SK-MEL-5 (cell line): Measurements from ENCODE around the gene EBF4. TPM values are rescaled to one million over a fixed set of nuclear protein-coding genes. Genes with fewer than 3 reads are reported as not detected.
"Not testable (repeated sequence)": the region's sequence is repeated elsewhere in the genome, so short reads cannot be mapped to it uniquely, and the experiment has no call there.

Experiments
- DNase-seq: peaks from one replicate; pipeline ENCODE4 v3.0.0-alpha.2; 2016; ENCODE audit warnings: low read depth, low spot score
- in situ Hi-C: cut with HindIII; loops from 2 replicates; pipeline ENCODE4 v1.10.0; 2016; ENCODE audit warnings: low sequenced_read_pairs, high pct_unique_total_duplicates, low pct_unique_long_range_greater_than_20kb
- total RNA-seq: library from RNA; depleted of rRNA; stranded (reverse); fragments of >200 nt; shearing (Covaris generic); gene quantifications from 2 replicates; pipeline ENCODE4 v1.2.3, GENCODE V29; 2014

The EBF4 gene
- total RNA-seq, 1 experiment from 2014 or later: 0.50 TPM

DNA sequence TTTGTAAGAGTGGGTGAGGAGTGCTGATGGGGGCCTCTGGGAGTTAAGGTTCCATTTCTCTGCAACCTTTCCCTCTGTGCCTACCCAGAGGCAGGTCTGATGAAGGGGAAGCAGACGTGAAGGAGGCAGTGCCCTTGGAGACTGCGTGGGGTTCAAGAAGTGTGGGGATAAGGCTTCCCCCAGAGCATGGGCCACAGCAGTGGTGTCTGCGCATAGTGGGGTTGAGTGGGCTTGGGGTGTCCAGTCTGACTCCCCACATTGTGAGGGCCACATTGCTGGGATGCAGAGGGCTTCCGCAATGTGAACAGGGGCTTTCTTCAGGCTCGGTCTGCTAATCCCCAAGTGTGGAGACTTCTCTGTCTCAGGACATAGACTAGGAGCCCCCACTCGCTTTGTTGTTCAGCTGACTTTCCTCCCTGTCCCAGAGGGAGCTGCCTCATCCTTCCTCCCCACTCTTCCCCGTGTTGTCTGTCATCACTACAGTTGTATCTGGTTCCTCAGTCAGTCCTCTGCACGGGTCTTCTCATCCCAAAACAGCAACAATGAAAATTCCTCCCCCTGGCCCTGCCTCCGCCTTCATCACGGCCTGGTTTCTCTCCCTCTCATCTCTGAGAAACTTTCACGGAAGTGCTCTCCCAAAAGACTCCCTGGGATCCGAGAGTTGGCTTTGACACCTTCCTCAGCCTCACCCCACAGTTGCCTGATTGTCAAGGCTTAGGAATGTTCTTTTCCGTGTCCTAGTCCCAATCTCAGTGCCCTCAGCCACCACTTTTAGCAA is 2.8 kb downstream of the EBF4 start:
- in situ Hi-C loops: no loop called here
- DNase-seq: no peak

DNA sequence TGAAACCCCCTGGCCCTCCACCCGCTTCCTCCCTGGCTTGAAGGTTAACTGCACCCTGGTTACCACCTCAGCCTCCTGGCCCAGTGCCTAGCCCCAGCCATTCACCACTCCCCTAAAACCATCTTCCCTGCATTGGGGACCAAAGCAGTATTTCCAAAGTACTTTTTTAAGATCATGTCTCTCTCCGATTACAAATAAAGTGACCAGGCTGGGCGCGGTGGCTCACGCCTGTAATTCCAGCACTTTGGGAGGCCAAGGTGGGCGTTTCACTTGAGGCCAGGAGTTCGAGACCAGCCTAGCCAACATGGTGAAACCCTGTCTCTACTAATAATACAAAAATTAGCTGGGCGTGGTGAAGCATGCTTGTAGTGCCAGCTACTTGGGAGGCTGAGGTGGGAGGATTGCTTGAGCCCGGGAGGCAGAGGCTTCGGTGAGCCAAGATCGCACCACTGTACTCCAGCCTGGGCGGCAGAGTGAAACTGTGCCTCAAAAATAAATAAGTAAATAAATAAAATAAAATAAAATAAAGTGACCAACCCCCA is 3.5 kb downstream of the EBF4 start:
- in situ Hi-C loops, DNase-seq: not testable (repeated sequence)

DNA sequence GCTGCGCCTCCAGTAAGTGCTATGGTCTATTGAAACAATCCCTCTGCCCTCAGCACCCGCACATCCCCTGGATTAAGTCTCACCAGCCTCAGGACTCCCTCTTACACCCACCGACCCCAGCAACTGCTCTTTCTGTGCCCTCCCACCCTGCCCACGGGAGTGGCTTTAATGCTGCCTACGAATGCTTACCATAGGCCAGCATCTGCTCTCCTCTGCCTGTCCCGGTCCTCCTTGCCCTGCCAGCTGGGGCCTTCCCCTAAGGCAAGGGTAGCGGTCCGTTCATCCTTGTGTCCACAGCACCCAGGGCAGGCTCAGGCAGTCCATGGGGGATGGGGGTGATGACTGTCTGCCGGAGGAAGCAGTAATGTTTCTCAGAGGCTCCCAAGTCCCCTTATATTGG is 4.1 kb downstream of the EBF4 start:
- in situ Hi-C loops: no loop called here
- no peak for DNase-seq

DNA sequence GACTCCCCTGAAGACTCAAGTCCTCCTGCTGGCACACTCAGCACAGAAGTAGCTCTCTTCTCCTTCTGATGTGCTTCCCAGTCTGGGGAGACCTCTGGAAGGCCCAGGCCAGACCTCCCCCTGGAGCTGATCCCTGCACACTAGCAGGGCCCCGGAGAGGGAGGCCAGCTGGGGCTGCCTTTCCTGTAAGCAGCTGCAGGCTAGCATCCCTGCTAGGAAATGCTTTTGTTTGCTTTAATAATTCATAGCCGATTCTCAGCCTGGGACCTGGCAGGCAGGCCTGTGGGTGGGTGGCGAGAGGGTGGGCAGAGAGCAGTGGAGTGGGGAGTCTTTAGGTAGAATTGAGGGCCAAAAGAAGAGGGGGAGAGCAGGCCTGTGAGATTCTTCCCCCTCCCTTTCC is 5.2 kb downstream of the EBF4 start:
- in situ Hi-C loops: no loop called here
- no peak for DNase-seq

DNA sequence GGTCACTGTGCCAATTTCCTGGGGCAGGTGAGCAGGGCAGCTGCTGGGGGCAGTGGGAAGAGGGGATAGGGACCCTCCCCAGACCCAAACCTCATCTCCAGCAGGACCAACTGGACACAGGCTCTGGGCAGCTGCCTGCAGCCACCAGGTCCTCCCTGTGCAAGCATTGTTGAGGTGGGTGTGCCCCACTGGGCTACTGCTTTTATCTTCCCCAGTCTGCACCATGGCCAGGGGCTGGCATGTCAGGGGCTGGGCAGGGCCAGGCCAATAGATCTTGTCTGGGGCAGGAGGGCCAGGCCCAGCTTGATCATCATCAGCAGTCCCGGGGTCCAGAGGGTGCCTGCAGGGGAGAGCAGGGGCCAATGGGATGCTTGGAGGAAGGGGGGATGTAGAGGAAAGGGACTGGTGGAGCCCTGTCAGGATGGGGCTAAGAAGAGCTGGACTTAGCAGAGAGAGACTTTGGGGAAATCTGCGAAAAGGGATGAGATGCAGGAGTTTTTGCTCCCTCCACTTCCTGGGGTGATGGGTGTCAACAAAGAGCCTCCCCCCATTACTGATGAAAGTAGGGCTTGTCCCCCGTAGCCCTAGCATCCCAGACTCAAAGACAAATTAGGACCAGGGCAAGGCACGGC is 5.7 kb downstream of the EBF4 start:
- in situ Hi-C loops: no loop called here
- DNase-seq: no peak

DNA sequence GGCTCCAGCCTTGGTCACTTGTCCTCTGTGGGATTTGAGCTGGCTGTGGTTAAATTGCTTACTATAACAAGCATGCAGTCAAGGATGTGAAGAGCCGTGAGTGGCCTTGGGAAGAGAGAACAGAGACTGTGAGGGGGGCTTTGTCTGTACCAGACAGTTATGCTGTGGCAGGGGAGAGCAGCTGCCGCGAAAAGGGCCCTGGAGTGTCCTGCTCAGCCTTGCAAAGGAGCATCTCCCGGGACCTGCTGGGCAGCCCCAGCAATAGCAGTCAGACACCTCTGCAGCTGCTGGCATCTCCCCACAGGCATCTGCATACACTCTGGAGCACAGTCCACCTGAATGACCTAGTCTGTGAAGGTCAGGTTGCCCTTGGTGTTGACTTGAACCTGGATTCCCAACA is 6.3 kb downstream of the EBF4 start:
- in situ Hi-C loops: no loop called here
- DNase-seq: no peak

DNA sequence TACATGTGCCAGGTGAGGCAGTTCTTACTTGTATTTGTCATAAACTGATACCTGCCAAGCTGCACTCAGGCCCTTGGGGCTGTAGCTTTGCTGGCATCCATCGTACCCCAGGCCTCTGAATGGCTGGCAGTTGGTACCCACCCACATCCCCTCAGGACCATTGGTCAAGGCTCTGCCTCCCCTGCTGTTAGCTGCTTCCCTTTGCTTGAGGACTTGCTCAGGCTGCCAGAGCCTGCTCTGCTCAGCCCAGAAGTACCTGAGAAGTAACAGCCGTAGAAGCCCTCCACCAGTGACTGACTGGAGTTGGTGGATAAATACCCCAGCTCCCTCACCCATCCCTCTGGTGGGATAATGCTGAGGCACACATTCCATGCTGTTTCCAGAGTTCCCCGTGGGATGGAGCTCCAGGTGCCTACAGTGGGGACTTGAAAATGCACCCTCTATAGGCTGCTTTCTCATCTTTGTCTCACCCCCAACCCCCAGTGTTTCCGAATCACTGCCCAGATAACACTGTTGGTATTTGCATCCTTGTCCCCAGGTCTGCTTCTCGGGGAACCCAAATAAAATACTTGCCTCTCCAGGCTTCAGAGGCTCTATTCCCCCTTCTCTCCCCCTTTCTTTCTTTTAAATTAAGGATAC is 7.3 kb downstream of the EBF4 start:
- DNase-seq: no peak
- in situ Hi-C loops: no loop called here

DNA sequence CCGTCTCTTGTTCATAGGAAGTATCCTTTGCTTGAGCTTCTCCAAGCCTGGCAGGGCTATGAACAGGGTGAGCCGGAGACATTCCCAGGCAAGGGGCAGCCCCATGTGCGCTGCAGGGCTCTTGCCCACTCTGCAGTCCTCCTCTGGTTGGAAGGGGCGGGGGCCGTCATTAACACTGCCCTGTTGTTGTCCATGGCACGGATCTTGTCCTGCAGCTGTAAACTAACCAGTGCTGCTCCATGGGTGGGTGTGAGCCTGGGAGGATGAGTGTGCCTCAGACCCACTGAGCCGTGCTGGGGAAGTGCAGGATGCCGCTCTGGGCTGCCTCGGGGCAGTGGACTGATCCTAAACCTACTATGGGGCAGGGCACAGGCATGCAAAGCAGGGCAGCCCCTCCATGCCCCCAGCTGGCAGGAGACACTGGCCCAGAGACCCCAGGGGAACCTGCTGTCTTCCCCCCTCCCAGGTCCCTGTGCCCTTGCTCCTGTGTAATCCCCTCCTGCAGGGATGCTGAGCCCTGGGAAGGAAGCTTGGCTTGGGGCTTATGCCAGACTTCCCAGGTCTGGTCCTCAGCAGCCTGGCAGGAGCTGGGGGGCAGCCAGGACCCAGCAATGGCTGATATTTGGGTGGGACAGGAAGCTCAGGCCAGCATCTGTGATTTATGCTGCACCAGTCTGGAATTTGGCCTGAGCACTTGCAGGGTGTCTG is 8.5 kb downstream of the EBF4 start:
- in situ Hi-C loops: no loop called here
- DNase-seq: no peak

DNA sequence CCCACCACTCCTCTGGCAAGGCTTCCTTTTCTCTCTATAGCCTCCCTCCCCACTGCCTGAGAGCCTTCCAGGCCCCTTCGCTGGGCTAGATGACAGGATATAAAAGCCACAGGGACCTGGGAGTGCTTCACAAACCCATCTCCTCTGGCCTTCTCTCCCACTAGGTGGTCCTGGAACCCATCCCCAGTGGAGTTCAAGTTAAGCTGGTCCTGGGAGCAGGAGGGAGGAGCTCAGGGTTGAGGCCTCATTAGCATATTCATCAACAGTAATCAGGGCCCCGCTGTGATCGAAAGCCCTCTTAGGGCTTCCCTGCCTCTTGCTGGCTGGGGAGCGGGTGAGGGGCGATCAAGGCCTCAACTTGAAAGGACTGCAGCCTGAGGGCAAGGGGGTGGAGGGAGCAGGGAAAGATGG is 9.1 kb downstream of the EBF4 start:
- in situ Hi-C loops: no loop called here
- no peak for DNase-seq

DNA sequence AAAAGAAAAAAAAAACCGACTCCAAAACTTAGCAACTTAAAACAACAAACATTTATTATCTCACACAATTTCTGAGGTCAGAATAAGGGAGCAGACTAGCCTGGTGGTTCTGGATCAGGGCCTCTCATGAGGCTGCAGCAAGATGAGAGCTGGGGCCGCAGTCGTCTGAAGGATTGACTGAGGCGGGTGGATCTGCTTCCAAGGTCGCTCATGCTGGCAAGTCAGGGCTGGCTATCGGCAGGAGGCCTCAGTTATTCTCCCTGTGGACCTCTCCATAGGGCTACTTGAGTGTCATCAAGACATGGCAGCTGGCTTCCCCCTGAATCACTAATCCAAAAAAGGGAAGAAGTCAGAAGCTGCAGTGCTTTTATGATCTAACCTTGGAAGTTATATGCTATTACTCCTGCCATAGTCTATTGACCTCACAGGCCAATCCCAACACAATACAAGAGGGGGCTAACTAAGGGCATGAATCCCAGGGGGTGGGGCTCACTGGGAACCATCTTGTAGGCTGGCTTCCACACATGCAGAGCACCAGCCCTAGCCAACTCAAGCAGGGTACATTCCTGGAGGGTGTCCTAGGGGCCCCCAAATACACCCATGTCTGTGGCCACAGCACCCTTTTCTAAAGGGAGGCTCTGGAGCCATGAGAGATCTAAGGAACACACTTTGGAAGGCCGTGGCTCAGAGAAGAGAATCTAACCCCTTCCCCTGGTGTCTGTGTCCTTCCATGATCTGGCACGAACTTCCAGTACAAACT is 11.3 kb downstream of the EBF4 start:
- in situ Hi-C loops: no loop called here
- no peak for DNase-seq

DNA sequence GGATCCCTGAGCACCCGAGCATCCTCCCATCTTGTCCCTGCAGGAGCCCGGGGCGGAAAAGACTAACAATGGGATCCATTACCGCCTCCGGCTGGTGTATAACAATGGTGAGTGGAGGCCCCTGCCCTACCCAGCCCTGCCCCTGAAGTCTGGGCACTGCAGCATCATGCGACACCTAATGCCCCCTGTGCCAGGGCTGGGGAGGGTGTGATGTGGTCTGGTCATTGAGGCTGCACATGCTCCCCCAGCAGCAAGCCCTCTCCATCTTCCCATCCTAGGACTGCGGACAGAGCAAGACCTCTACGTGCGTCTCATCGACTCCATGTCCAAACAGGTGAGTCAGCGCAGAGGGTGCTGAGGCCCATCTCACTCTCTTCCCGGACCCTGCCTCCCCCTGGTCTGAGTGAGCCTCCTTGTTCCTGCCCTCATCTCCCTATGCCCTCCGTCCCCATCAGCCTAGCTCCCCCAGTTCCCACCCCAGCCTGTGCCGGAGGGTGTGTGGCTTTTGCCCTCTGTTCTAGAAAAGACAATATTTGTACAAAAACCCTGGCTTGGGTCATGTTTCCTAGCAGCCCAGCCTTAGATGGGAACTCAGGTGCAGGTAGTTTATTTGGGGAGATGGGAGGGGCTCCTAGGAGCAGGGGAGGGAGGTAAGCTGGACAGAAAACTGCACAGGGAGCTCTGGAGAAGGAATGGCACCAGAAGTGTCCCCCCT is 13.5 kb downstream of the EBF4 start:
- no peak for DNase-seq
- in situ Hi-C loops: no loop called here

DNA sequence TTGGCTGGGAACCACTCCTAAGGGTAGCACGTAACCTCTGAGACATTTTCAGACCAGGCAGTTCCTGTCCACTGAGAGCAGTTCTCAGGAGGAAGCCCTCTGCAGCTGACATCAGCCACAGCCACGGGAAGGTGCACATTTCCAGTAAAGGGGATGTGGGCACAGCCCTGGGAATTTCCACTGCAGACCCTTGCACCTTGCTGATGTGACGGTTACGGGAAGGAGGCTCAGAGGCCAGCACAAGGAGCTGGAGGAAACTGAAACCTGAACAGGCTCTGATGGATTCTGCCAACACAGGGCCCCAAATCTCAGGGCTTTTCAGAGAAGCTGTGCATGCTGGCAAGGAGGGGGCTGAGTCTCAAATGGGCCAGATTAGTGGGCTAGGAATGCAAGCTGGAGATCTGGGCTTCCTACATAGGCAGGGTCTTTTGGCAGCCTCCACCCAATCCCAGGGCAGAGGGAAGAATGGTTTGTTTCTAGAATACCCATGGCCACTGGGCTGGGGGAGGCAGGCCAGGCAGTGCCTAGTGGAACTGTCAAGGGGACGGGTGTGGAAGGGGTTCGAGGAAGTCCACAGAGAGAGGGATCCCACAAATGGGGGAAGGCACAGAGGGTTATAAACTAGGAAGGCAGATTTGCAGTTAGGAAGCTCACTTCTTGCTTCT is 14.2 kb downstream of the EBF4 start:
- in situ Hi-C loops: no loop called here
- DNase-seq: no peak

DNA sequence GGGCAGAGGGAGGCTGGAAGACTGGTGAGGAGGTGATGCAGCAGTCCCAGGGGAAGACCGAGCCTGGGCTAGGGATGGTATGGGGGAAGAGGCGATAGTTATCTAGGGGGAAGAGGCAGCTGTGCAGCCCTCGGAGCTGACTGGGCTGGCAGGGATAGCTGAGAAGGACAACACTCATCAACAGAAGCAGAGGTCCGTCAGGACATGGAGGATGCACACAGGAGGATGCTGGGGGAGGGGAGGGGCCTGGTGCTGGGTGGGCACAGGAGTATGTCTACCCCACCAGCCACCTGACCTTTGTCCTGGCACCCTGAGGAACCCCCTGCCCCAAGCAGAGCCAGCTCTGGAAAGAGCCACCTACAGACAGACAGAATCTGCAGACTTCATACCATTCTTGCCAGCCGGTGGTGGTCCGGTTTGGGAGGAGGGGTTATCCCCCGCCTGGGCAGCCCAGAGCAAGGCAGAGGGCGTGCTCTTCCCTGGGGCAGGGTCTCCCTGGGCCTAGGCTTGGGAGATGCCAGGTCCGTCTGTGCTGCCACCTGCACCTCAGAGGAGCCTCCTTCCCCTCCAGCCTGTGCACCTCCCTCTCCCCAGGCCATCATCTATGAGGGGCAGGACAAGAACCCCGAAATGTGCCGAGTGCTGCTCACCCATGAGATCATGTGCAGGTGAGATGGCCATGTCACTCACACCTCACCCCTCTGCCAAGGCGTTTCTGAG is 14.9 kb downstream of the EBF4 start:
- in situ Hi-C loops: no loop called here
- no peak for DNase-seq

DNA sequence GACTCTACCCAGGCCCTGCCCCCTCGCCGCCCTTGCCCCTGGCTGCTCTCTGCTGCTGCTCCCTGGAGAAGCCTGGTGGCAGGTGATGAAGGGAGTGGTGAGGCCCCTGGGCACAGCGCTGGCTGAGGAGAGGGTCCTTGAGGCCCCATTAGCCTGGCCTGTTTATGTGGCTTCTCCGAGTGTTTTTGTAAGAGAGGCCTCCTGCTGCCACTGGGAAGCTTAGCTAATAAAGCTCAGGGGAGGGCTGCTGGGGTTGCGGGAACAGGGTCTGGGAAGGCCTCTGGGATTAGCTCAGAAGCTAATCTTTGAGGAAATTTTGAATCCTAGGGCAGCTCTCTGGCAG is 15.5 kb downstream of the EBF4 start:
- in situ Hi-C loops: no loop called here
- DNase-seq: no peak

DNA sequence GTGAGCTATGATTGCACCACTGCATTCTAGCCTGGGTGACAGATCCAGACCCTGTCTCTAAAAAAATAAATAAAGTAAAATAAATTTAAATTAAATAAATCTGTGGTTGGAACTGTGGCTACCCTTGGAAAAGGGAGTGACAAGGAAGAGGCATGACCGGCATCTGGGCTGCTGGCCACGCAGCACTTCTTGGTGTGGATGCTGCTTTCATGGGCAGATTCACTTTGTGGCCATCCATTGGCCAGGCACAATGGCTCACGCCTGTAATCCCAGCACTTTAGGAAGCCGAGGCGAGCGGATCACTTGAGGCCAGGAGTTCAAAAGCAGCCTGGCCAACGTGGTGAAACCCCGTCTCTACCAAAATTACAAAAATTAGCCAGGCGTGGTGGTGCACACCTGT is 16.1 kb downstream of the EBF4 start:
- in situ Hi-C loops: no loop called here
- DNase-seq: no peak
